ENCODE results near the gene LMTK3. TPM values are rescaled to one million over a fixed set of nuclear protein-coding genes. Genes with fewer than 3 reads are reported as not detected.
A peak's percentile ranks its signal among the peaks of the same experiment; 100 is the strongest.

The LMTK3 gene
- total RNA-seq, 2 donors from 2014 or later, result 4.2 to 9.6 TPM

DNA sequence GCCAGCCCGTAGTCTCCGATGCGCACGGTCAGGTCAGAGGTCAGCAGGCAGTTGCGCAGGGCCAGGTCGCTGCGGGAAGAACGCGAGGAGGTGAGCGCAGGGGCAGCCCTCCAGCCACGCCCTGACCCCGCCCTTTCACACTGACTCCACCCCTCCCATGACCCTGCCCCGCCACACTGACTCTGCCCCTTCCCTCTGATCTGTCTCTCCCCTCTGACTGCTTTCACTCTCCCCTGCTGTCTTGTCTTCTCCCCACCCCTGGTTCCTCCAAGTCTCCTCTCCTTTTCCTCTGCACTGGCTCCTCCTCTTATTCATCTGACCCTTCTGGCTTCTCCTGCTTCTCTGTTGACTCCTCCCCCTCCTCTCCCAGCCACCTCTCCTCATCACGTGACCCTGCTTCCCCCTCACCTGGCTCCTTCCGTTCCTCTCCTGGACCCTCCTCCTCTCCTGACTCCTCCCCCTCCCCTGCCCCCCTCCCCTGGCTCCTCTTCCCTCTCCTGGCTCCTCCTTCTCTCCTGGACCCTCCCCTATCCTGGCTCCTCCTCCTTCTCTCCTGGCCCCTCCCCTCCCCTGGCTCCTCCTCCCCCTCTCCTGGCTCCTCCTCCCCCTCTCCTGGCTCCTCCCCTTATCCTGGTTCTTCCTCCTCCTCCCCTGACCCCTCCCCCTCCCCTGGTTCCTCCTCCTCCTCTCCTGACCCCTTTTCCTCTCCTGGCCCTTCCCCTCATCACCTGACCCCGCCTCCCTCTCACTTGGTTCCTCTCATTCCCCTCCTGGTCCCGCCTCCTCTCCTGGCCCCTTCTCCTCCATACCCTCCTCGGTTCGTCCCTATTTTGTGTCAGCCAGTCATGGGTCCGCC lies 9.9 kb downstream of the LMTK3 start:
- peak overlapping the region in 3 of 4 donors; percentile 66 to 76 (median 75) for H3K27ac ChIP-seq
- H3K4me3 ChIP-seq, result peak overlapping the region in 1 of 2 donors; percentile 31
- H3K4me1 ChIP-seq, result peaks cover 32% of the 10 kb centered on the region
- intact Hi-C loops (cut with DNase I), result no loop called here
- ATAC-seq (peak; percentile 83), DNase-seq (peak; percentile 92 to 99 (median 98))
- no peaks in the 10 kb centered on the region for H3K27me3 ChIP-seq
- no peaks in the 10 kb centered on the region for H3K9me3 ChIP-seq
- 2 to 4% methylated on average over 16 to 20 of the region's 20 CpGs for WGBS, 2 donors
- TF ChIP-seq, protein P1, sequence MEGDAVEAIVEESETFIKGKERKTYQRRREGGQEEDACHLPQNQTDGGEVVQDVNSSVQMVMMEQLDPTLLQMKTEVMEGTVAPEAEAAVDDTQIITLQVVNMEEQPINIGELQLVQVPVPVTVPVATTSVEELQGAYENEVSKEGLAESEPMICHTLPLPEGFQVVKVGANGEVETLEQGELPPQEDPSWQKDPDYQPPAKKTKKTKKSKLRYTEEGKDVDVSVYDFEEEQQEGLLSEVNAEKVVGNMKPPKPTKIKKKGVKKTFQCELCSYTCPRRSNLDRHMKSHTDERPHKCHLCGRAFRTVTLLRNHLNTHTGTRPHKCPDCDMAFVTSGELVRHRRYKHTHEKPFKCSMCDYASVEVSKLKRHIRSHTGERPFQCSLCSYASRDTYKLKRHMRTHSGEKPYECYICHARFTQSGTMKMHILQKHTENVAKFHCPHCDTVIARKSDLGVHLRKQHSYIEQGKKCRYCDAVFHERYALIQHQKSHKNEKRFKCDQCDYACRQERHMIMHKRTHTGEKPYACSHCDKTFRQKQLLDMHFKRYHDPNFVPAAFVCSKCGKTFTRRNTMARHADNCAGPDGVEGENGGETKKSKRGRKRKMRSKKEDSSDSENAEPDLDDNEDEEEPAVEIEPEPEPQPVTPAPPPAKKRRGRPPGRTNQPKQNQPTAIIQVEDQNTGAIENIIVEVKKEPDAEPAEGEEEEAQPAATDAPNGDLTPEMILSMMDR (IDR thresholded peaks at IDR 0.05), result no peak
- peak in 1 of 3 donors; percentile 35 for TF ChIP-seq POLR2A (IDR thresholded peaks at IDR 0.05)
- no peaks in the 10 kb centered on the region for H3K36me3 ChIP-seq (replicated peaks in 1 of 2; ENCODE audit: insufficient read depth in 1 of 2, low read depth in 2 of 2)

DNA sequence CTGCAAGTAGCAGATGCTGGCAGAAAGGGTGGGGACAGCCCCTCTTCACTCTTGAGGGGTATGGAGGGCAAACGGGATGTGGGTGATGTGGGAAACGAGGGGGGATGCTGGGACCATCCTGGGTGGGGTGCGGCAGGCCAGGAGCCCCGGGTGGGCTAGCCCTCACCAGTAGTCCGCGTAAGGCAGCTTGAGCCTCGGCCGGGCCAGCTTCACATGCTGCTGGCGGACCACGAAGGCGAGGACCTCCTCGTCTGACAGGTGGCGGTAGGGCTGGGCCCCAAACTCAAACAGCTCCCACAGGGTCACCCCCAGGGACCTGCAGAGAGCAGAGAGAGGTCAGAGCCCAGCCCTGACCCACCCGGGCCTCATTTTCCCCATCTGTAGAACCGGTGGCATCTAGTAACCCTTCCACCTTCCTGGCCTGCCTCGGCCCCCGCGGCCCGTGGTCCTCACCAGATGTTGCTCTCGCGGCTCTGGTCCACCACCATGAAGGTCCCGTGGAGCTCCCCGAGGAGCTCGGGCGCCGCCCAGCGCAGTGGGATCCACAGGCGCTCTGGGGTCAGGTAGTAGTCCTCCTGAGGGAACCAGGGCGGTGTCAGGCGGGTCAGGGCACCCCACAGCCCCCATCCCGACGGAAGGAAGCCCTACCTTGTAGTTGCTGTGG lies 10.7 kb downstream of the LMTK3 start:
- intact Hi-C loops (cut with DNase I), result no loop called here
- DNase-seq, result peak in 1 of 4 donors; percentile 25
- H3K27ac ChIP-seq, result peak overlapping the region in 2 of 4 donors; percentile 40 to 75

DNA sequence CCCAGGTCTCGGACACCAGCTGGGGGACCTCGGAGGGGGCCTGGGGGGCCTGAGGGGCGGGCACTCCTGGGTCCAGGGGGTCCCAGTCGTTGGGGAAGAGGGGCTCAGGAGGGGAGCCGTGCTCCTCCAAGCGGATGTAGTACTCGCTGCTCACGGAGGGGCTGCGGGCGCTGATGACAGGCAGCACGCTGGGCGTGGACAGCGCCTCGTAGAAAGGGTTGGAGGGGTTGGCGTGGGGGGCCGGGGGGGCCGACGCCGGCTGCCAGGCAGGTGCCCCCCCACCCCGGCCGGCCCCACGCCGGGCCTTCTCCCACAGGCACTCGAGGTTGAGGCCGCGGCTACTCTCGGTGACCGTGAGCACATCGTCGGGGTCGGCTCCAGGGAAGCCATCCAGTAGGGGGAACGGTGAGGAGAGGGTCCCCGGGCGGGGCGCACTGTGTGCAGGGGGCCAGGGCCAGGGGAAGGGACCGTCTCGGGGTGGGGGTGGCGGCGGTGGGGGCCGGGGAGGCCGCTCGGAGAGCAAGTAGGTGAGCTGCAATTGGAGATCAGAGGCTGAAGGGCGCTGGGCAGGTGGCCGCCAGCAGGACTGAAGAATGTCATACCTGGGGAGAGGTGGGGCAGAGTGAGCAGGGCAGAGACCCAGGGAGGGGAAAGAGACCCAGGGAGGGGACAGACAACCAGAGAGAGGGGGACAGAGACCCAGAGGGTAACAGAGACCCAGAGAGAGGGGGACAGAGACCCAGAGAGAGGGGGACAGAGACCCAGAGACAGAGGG lies 12.1 kb downstream of the LMTK3 start:
- TF ChIP-seq POLR2A (IDR thresholded peaks at IDR 0.05), result no peak

More for the DNA sequence above, 10.7 kb downstream of the LMTK3 start:
- peaks cover 32% of the 10 kb centered on the region for H3K4me1 ChIP-seq
- H3K36me3 ChIP-seq (replicated peaks in 1 of 2; ENCODE audit: insufficient read depth in 1 of 2, low read depth in 2 of 2), result no peaks in the 10 kb centered on the region
- ATAC-seq, result no peak
- no peaks in the 10 kb centered on the region for H3K9me3 ChIP-seq
- TF ChIP-seq POLR2A (IDR thresholded peaks at IDR 0.05), result no peak
- TF ChIP-seq, protein P1 (IDR thresholded peaks at IDR 0.05), result no peak
- 41 to 48% methylated on average over 3 to 32 of the region's 32 CpGs for WGBS, 2 donors
- H3K27me3 ChIP-seq, result no peaks in the 10 kb centered on the region
- H3K4me3 ChIP-seq, result peak overlapping the region in 1 of 2 donors; percentile 31

DNA sequence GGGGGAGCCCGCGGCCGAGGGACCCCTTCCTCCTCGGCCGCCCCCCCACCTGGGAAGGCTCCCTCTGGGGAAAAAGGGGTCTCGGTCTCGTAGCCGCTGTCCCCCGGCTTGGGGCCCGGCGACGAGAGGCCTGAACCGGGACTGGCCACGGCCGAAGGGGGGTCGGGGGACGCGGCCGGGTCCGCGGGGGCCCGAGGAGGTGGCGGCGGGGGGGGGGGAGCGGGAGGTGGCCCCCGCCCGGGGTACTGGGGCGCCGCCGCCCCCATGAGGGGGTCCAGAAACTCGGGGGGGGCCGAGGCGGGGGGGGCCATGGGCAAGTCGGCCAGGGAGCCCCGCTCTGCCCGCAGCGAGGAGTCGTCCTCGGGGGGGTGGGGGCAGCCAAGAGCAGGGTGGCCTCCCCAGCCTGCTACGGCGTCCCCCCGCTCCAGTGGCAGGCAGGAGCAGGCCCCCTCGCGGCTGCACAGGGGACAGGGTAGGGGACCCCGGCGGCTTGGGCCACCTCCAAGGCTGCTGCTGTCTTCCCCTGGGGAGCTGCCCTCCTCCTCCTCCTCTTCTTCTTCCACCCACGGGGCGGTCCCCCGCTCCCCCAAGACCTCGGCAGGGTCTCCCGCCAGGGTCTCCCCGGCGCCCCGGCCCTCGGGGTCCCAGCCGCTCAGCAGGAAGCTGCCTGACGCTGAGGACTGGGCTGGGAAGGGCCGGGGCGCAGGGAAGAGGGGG lies 12.9 kb downstream of the LMTK3 start:
- ATAC-seq (no peak), DNase-seq (peak in 1 of 4 donors; percentile 11)
- 63% methylated on average over 42 of the region's 59 CpGs; no CpG with 5 or more reads in 1 of the 2 donors for WGBS, 2 donors
- H3K9me3 ChIP-seq, result no peaks in the 10 kb centered on the region
- intact Hi-C loops (cut with DNase I), result no loop called here
- H3K4me1 ChIP-seq, result peaks cover 41% of the 10 kb centered on the region
- H3K27ac ChIP-seq, result no peak overlapping the region
- H3K4me3 ChIP-seq, result no peak overlapping the region
- no peak for TF ChIP-seq POLR2A (IDR thresholded peaks at IDR 0.05)
- TF ChIP-seq, protein P1 (IDR thresholded peaks at IDR 0.05), result no peak
- H3K36me3 ChIP-seq (replicated peaks in 1 of 2; ENCODE audit: insufficient read depth in 1 of 2, low read depth in 2 of 2), result no peaks in the 10 kb centered on the region
- H3K27me3 ChIP-seq, result no peaks in the 10 kb centered on the region

More for the DNA sequence above, 12.1 kb downstream of the LMTK3 start:
- no peaks in the 10 kb centered on the region for H3K27me3 ChIP-seq
- ATAC-seq, result no peak
- H3K4me3 ChIP-seq, result no peak overlapping the region
- peaks cover 35% of the 10 kb centered on the region for H3K4me1 ChIP-seq
- intact Hi-C loops (cut with DNase I), result no loop called here
- no peak for DNase-seq
- no peaks in the 10 kb centered on the region for H3K9me3 ChIP-seq
- H3K36me3 ChIP-seq (replicated peaks in 1 of 2; ENCODE audit: insufficient read depth in 1 of 2, low read depth in 2 of 2), result no peaks in the 10 kb centered on the region
- WGBS, 2 donors, result 75 to 76% methylated on average over 10 to 14 of the region's 44 CpGs
- no peak overlapping the region for H3K27ac ChIP-seq

Data from body of pancreas (tissue), 4 donors.